Esophagus squamous epithelium (tissue), 5 donors: Measurements from ENCODE around the gene KRT34. TPM values are rescaled to one million over a fixed set of nuclear protein-coding genes. Genes with fewer than 3 reads are reported as not detected.
"Not testable (repeated sequence)": the region's sequence is repeated elsewhere in the genome, so short reads cannot be mapped to it uniquely, and the experiment has no call there.

Source experiments
- DNase-seq: peaks from one replicate; lab custom pipeline; 2025; lab: John Stamatoyannopoulos, UW
- H3K27ac ChIP-seq, 4 donors: fragments of 200-600 bp; sonication (generic); one replicate each; pipeline ENCODE4 v1.5.1; 2016 to 2019; ENCODE audit warnings: mild to moderate bottlenecking in 1 of 4
- H3K27me3 ChIP-seq, 4 donors: fragments of 200-600 bp; sonication (generic); 1 replicate in 3 of 4; 2 replicates in 1 of 4; pipeline versions ENCODE4 v1.5.1 to v1.6.0; 2017 to 2021; ENCODE audit warnings: antibody characterized with exemption in 1 of 4
- H3K36me3 ChIP-seq, 3 donors: fragments of 200-600 bp; sonication (generic); one replicate each; pipeline ENCODE4 v1.5.1; 2016 to 2019
- H3K4me1 ChIP-seq, 3 donors: fragments of 200-600 bp; sonication (generic); one replicate each; pipeline ENCODE4 v1.5.1; 2017 to 2019
- H3K4me3 ChIP-seq, 4 donors: fragments of 200-600 bp; sonication (generic); 1 replicate in 3 of 4; 2 replicates in 1 of 4; pipeline ENCODE4 v1.5.1; 2016 to 2019; ENCODE audit warnings: mild to moderate bottlenecking in 2 of 4, moderate library complexity in 1 of 4
- H3K9me3 ChIP-seq, 3 donors: fragments of 200-600 bp; sonication (generic); one replicate each; pipeline ENCODE4 v1.5.1; 2016 to 2019
- POLR2A ChIP-seq, 4 donors: fragments of 450-650 bp; IDR thresholded peaks; one replicate each; pipeline ENCODE4 v1.6.1; 2017; ENCODE audit warnings: antibody characterized with exemption in 4 of 4, mild to moderate bottlenecking in 4 of 4, moderate library complexity in 3 of 4
- WGBS, 2 donors: methylation state at CpG; one replicate each; pipeline ENCODE4 v1.1.5; 2018; 5-methylcytosine and 5-hydroxymethylcytosine counted together
- intact Hi-C: fragments of 100-400 bp; cut with DNase I; formaldehyde crosslinking; loops from one replicate; pipeline ENCODE4 v1.15.0; 2022
- total RNA-seq, 4 donors: library from RNA; depleted of rRNA; stranded (reverse); fragments of >200 nt; gene quantifications; one replicate each; pipeline ENCODE4 v1.1.0, GENCODE V29; 2016
- TF ChIP-seq, protein P1 (sequence below), 6 experiments: fragments of 450-650 bp in 4 of 6; fragments of 200-600 bp in 2 of 6; sonication (generic) in 2 of 6; IDR thresholded peaks; one replicate each; pipeline ENCODE4 v1.5.1; 2016 to 2019; ENCODE audit warnings: antibody characterized with exemption in 6 of 6, mild to moderate bottlenecking in 4 of 6, moderate library complexity in 4 of 6
- donor health status: DM: yes; HTN: yes; CAD: no.

The KRT34 gene
- total RNA-seq, 4 donors from 2014 or later: 0.40 to 1.1 (median 0.64) TPM

DNA sequence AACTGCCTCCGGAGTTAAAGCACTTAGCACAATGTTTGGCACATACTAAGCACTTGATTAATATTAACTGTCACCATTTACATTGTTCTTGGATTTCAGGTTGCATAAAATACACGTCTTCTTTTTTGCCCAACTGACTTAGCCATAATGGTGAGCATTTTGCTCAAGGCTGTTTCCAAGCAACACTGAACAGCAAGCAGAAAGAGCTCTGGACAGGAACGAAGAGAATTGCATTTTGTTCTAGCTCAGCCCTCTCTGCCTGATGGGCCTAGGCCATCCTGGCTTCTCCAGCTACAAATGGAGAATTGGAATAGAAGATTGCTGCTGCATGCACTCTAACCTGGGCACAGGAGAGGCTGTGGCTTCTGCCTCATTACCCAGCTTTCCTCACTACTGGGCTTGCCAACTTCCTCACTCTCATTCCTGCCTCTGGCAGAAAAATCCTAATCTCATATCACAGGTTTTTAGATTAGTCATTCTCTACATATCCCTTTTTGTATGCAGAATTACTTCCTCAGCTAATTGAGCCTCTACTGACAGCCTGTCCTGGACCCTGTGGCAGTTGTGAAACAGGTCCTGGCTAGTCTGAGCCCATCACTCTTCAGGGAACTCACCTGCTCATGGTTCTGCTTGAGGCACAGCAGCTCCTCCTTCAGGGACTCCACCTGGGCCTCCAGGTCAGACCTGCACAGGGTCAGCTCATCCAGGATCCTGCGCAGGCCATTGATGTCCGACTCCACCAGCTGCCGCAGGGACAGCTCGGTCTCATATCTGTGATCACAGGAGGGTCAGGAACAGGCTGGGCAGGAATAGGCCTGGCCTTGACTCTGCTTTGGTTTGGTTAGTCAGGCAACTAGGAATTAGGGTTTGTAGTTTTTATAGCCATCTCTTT is 34.0 kb downstream of the KRT34 start:
- no peaks in the 10 kb centered on the region for H3K27me3 ChIP-seq
- 22 to 52% methylated on average over 3 to 4 of the region's 7 CpGs for WGBS, 2 donors
- H3K27ac ChIP-seq: peak overlapping the region; percentile 46 to 80 (median 68)

DNA sequence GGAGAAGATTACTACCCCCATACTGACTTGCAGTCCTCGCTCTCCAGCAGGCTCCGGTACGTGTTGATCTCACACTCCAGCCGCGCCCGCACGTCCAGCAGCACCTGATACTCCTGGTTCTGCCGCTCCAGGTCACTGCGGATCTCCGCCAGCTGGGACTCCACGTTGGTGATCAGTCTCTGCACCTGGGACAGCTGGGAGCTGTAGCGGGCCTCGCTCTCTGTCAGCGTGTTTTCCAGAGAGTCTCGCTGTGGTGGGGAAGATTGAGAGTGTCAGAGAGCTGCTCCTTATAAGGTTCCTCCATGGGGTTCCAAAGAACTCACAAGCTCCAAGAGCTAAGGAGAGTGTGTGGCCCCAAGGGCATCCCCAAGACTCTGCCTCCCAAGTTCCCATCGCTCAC is 35.7 kb downstream of the KRT34 start:
- WGBS, 2 donors: 69 to 70% methylated on average over 11 to 13 of the region's 16 CpGs
- DNase-seq, H3K9me3 ChIP-seq, intact Hi-C loops, H3K36me3 ChIP-seq, H3K4me3 ChIP-seq, H3K27me3 ChIP-seq: not testable (repeated sequence)
- Histone ChIP-seq H3K27ac (peak overlapping the region in 3 of 4 donors; percentile 21 to 71 (median 33)), H3K4me1 (peaks cover 6 to 85% (median 28%) of the 10 kb centered on the region in 3 donors)

More for the DNA sequence above, 34.0 kb downstream of the KRT34 start:
- Histone ChIP-seq H3K9me3 (no peaks in the 10 kb centered on the region), H3K36me3 (no peaks in the 10 kb centered on the region), H3K4me3 (no peak overlapping the region), H3K4me1 (peaks cover 6 to 78% (median 23%) of the 10 kb centered on the region in 3 donors)
- TF ChIP-seq, protein P1, sequence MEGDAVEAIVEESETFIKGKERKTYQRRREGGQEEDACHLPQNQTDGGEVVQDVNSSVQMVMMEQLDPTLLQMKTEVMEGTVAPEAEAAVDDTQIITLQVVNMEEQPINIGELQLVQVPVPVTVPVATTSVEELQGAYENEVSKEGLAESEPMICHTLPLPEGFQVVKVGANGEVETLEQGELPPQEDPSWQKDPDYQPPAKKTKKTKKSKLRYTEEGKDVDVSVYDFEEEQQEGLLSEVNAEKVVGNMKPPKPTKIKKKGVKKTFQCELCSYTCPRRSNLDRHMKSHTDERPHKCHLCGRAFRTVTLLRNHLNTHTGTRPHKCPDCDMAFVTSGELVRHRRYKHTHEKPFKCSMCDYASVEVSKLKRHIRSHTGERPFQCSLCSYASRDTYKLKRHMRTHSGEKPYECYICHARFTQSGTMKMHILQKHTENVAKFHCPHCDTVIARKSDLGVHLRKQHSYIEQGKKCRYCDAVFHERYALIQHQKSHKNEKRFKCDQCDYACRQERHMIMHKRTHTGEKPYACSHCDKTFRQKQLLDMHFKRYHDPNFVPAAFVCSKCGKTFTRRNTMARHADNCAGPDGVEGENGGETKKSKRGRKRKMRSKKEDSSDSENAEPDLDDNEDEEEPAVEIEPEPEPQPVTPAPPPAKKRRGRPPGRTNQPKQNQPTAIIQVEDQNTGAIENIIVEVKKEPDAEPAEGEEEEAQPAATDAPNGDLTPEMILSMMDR (IDR thresholded peaks at IDR 0.05): no peak
- no peak for TF ChIP-seq POLR2A (IDR thresholded peaks at IDR 0.05)
- no peak for DNase-seq
- intact Hi-C loops: no loop called here

DNA sequence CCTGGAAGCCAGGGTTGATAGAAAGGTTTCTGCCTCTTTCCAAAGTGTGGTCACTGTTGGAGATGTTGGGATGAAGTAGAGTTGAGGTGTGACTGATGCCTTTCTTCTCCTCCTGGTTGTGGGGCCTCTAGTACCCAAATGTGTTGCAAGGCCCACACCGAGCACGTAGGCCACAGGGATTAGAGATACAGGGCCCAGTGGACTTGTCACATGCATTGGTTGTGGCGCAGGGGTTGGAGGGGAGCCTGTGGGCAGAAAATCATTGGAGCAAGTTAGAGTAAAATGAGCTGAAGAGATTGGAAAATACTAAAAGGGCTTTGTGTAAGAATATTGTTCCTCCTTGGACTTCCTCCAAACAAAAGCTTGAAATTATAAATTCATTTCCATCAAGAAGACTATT is 36.1 kb downstream of the KRT34 start:
- intact Hi-C loops: no loop called here
- 48 to 91% methylated on average over 2 to 3 of the region's 3 CpGs for WGBS, 2 donors
- no peak overlapping the region for H3K4me3 ChIP-seq
- H3K9me3 ChIP-seq: no peaks in the 10 kb centered on the region
- peaks cover 6 to 89% (median 33%) of the 10 kb centered on the region in 3 donors for H3K4me1 ChIP-seq
- no peaks in the 10 kb centered on the region for H3K36me3 ChIP-seq
- no peak for DNase-seq
- H3K27ac ChIP-seq: peak overlapping the region in 3 of 4 donors; percentile 21 to 71 (median 33)
- H3K27me3 ChIP-seq: no peaks in the 10 kb centered on the region
- no peak for TF ChIP-seq POLR2A (IDR thresholded peaks at IDR 0.05)
- TF ChIP-seq, protein P1 (IDR thresholded peaks at IDR 0.05): no peak

DNA sequence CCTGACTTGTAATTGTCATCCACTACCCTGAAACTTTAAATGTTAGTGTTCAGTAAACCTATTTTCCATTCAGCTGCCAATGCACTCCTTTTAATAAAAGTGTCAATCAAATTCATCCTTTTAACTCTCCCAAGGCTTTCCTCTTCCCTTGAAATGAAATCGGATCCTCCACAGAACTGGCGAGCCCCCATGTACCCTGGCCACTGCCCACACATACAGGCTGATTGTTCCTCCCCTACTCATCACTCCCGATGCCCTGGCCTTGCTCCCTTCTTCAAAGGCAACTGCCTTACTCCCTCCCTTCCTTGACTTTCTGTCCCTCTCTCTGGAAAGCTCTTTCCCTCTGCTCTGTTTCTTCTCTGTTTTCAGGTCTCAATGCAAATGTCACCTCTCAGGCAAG is 39.1 kb downstream of the KRT34 start:
- WGBS, 2 donors: 48 to 73% methylated on average over 3 of the region's 3 CpGs

DNA sequence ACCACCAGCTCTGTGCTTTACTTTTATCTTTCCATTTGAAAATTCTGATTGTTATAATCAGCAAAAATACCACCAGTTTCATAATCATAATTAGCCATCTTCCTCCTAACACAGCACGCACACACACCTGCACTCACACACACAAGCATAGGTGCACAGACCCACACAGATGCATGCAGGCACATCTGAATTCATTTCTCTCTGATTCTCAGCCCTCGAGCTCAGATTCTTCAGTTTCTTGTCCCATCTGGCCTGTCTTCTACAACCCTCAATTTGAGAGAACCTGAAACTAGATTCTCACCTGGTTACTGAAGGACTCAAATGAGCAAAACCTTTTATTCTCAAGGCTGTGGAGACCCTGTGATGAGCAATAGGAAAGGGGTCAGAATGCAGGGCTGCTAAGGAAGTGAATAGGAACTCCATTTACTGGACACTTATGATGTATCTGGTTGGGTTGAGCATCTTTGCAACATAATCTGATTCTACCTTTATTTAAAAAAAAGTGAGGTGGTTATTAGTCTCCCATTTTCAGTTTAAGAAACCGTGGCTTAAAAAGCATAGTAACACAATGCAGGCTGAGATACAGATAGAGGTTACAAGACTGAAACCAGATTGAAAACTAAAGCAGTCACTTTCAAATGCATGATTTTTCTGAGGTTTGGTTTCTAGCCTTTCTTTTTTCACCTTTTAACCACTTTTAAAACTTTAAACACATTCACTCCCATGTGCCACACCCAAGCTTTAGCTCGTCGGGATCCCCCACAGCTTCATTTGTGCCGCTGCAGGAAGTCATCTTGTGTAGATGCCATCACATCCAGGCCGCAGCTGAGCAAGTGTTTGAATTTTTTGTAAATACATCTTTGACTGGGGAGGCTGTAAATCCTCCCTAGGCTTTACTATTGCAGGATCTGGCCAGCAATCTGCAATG is 40.9 kb downstream of the KRT34 start:
- Histone ChIP-seq H3K4me3 (no peak overlapping the region), H3K27me3 (no peaks in the 10 kb centered on the region), H3K9me3 (no peaks in the 10 kb centered on the region), H3K4me1 (peaks cover 15 to 94% (median 34%) of the 10 kb centered on the region in 3 donors), H3K27ac (peak overlapping the region in 3 of 4 donors; percentile 18 to 51 (median 19)), H3K36me3 (no peaks in the 10 kb centered on the region)
- intact Hi-C loops: no loop called here
- no peak for TF ChIP-seq POLR2A (IDR thresholded peaks at IDR 0.05)
- TF ChIP-seq, protein P1 (IDR thresholded peaks at IDR 0.05): no peak
- 52 to 56% methylated on average over 7 of the region's 7 CpGs for whole genome bisulfite sequencing, 2 donors
- DNase-seq: no peak

More for the DNA sequence above, 39.1 kb downstream of the KRT34 start:
- Histone ChIP-seq H3K4me3 (no peak overlapping the region), H3K4me1 (peaks cover 21 to 99% (median 45%) of the 10 kb centered on the region in 3 donors), H3K36me3 (no peaks in the 10 kb centered on the region), H3K27ac (peak overlapping the region in 3 of 4 donors; percentile 20 to 45 (median 31)), H3K9me3 (no peaks in the 10 kb centered on the region), H3K27me3 (no peaks in the 10 kb centered on the region)
- intact Hi-C loops: no loop called here
- DNase-seq: no peak
- no peak for TF ChIP-seq POLR2A (IDR thresholded peaks at IDR 0.05)
- TF ChIP-seq, protein P1 (IDR thresholded peaks at IDR 0.05): no peak
